Prostate gland (tissue), 2 donors: ENCODE measurements around the gene NUFIP2.

ENCODE experiments used
- CTCF ChIP-seq, 4 experiments: fragments of 200-600 bp in 2 of 4; fragments of 450-650 bp in 2 of 4; sonication (generic) in 2 of 4; IDR thresholded peaks; 1 replicate in 3 of 4; 2 replicates in 1 of 4; pipeline ENCODE4 v1.5.1; 2016 to 2019; ENCODE audit warnings: antibody characterized with exemption in 4 of 4, mild to moderate bottlenecking in 2 of 4, moderate library complexity in 2 of 4
- POLR2AphosphoS5 ChIP-seq: sonication (generic); formaldehyde crosslinking; IDR thresholded peaks from one replicate; pipeline ENCODE4 v1.6.1; 2017; ENCODE audit warnings: antibody characterized with exemption

DNA sequence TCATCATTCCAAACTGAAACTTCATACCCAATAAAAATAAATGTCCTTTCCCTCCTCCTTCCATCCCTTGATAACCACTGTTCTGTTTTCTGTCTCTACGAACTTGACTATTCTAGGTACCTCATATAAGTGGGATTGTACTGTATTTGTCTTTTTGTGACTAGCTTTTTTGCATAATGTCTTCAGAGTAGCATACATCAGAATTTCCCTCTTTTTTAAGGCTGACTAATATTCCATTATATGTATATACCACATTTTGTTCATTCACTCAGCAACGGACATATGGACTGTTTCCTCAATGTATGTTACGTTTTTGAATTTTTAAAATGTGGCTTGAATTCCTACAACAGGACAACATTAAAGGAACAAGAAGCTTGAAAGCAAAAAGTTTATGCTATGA lies 1.5 kb upstream of the NUFIP2 start:
- TF ChIP-seq CTCF (IDR thresholded peaks at IDR 0.05): no peak
- TF ChIP-seq POLR2AphosphoS5: no peak
